A549 (cell line): Measurements from ENCODE around the gene HMGN3. TPM values are rescaled to one million over a fixed set of nuclear protein-coding genes. Genes with fewer than 3 reads are reported as not detected.

Source experiments
- ATAC-seq, 2 experiments: fragments of 200-7000 bp in 1 of 2; fragments of >200 bp in 1 of 2; cut with Nextera tagmentation in 1 of 2; cut with Tn5 transposase in 1 of 2; 3 replicates each; pipeline versions ENCODE4 v1.8.0 to v1.9.1; 2018 to 2020; ENCODE audit warnings: mild to moderate bottlenecking in 1 of 2, moderate library complexity in 1 of 2
- CTCF ChIA-PET: fragments of 300-600 bp; sonication (Branson Sonifier 250); formaldehyde crosslinking; extraction: SDS; loops from one replicate; lab custom pipeline; 2021; ENCODE audit warnings: antibody characterized with exemption, inconsistent platforms; lab: Yijun Ruan, JAX
- POLR2A ChIA-PET: fragments of 350-600 bp; formaldehyde crosslinking; extraction: SDS; loops from one replicate; lab custom pipeline; 2021; ENCODE audit warnings: antibody characterized with exemption, inconsistent platforms; lab: Yijun Ruan, JAX
- DNase-seq, 2 experiments: peaks; one replicate each; pipeline versions ENCODE4 v3.0.0 to v3.0.0-alpha.2; 2011 to 2016; ENCODE audit warnings: low read depth in 1 of 2, low spot score in 1 of 2
- FAIRE-seq: peaks from 2 replicates; lab custom pipeline; 2011; peaks lifted over from hg19 to GRCh38; lab: Jason Lieb, UNC
- H3K27ac ChIP-seq, 2 experiments: fragments of >200 bp; sonication (Bioruptor Twin); formaldehyde crosslinking; 3 replicates each; pipeline ENCODE4 v1.5.1; 2016 to 2017
- H3K4me1 ChIP-seq: fragments of >200 bp; sonication (Bioruptor Twin); formaldehyde crosslinking; 3 replicates; pipeline ENCODE4 v1.6.1; 2016
- H3K4me2 ChIP-seq: fragments of >200 bp; sonication (Bioruptor Twin); formaldehyde crosslinking; 3 replicates; pipeline ENCODE4 v1.6.1; 2016
- H3K4me3 ChIP-seq: fragments of >200 bp; sonication (Bioruptor Twin); formaldehyde crosslinking; 3 replicates; pipeline ENCODE4 v1.5.1; 2016
- H3K9me3 ChIP-seq: fragments of >200 bp; sonication (Bioruptor Twin); formaldehyde crosslinking; 3 replicates; pipeline ENCODE4 v1.6.1; 2016
- CHD2 ChIP-seq: fragments of 150-350 bp; IDR thresholded peaks from 2 replicates; pipeline ENCODE4 v1.6.1; 2014; ENCODE audit warnings: low read length; ENCODE audit not compliant: partially characterized antibody
- CHD4 ChIP-seq: fragments of 200-600 bp; sonication (generic); IDR thresholded peaks from 2 replicates; pipeline ENCODE4 v1.6.1; 2016; ENCODE audit warnings: antibody characterized with exemption, mild to moderate bottlenecking, borderline replicate concordance
- EHF ChIP-seq: fragments of 250-450 bp; sonication (Bioruptor Pico); IDR thresholded peaks from 2 replicates; pipeline ENCODE4 v1.5.0; 2020; ENCODE audit warnings: mild to moderate bottlenecking
- EHMT2 ChIP-seq: fragments of 200-600 bp; sonication (generic); IDR thresholded peaks from 2 replicates; pipeline ENCODE4 v1.6.1; 2016; ENCODE audit warnings: antibody characterized with exemption, low read depth, mild to moderate bottlenecking, moderate library complexity
- FOSB ChIP-seq: fragments of 250-450 bp; sonication (Bioruptor Pico); IDR thresholded peaks from 2 replicates; pipeline ENCODE4 v1.5.0; 2020; ENCODE audit warnings: mild to moderate bottlenecking, moderate library complexity
- FOXS1 ChIP-seq: fragments of 250-450 bp; sonication (Bioruptor Pico); IDR thresholded peaks from 2 replicates; pipeline ENCODE4 v1.5.0; 2020; ENCODE audit warnings: mild to moderate bottlenecking, moderate library complexity
- GATA3 ChIP-seq: IDR thresholded peaks from 2 replicates; pipeline ENCODE4 v1.6.1; 2012; ENCODE audit warnings: borderline replicate concordance
- HEYL ChIP-seq: fragments of 250-450 bp; sonication (Bioruptor Pico); IDR thresholded peaks from 2 replicates; pipeline ENCODE4 v1.8.0; 2021; ENCODE audit warnings: mild to moderate bottlenecking, moderate library complexity
- HMGXB4 ChIP-seq: fragments of 250-450 bp; sonication (Bioruptor Pico); IDR thresholded peaks from 2 replicates; pipeline ENCODE4 v1.5.0; 2021; ENCODE audit warnings: mild to moderate bottlenecking, moderate library complexity, borderline replicate concordance
- HOXB13 ChIP-seq: fragments of 250-450 bp; sonication (Bioruptor Pico); IDR thresholded peaks from 2 replicates; pipeline ENCODE4 v1.5.0; 2020; ENCODE audit warnings: low read depth, mild to moderate bottlenecking, moderate library complexity
- JUN ChIP-seq, 2 experiments: fragments of >200 bp; sonication (Bioruptor Twin); formaldehyde crosslinking; IDR thresholded peaks; 2 replicates in 1 of 2; 3 replicates in 1 of 2; pipeline ENCODE4 v1.6.1; 2016 to 2017
- JUNB ChIP-seq: fragments of >200 bp; sonication (Bioruptor Twin); formaldehyde crosslinking; IDR thresholded peaks from 2 replicates; pipeline ENCODE4 v1.6.1; 2016
- KDM1A ChIP-seq: fragments of 200-600 bp; sonication (generic); IDR thresholded peaks from 2 replicates; pipeline ENCODE4 v1.6.1; 2016; ENCODE audit warnings: low read depth, mild to moderate bottlenecking
- MAFK ChIP-seq: fragments of 450-650 bp; IDR thresholded peaks from 2 replicates; pipeline ENCODE4 v1.6.1; 2014; ENCODE audit not compliant: partially characterized antibody
- MAZ ChIP-seq: fragments of 150-350 bp; IDR thresholded peaks from 2 replicates; pipeline ENCODE4 v1.6.1; 2014; ENCODE audit warnings: antibody characterized with exemption, low read depth, low read length, borderline replicate concordance
- NFE2L2 ChIP-seq: fragments of 150-350 bp; conservative IDR thresholded peaks from 2 replicates; pipeline ENCODE4 v1.6.1; 2014; ENCODE audit warnings: low read length
- NPAS2 ChIP-seq: fragments of 250-450 bp; sonication (Bioruptor Pico); IDR thresholded peaks from 2 replicates; pipeline ENCODE4 v1.8.0; 2022; ENCODE audit warnings: mild to moderate bottlenecking, moderate library complexity, borderline replicate concordance
- NR3C1 ChIP-seq: fragments of >200 bp; sonication (Bioruptor Twin); formaldehyde crosslinking; IDR thresholded peaks from 3 replicates; pipeline ENCODE4 v1.6.1; 2017
- PHF8 ChIP-seq: fragments of 200-600 bp; sonication (generic); IDR thresholded peaks from 2 replicates; pipeline ENCODE4 v1.6.1; 2016; ENCODE audit warnings: low read depth, mild to moderate bottlenecking, antibody characterized with exemption, moderate library complexity, borderline replicate concordance
- POLR2AphosphoS2 ChIP-seq: conservative IDR thresholded peaks from 2 replicates; pipeline ENCODE4 v1.6.1; 2012; ENCODE audit warnings: low read length, improper control_type of control experiment, inconsistent platforms
- RFX5 ChIP-seq: fragments of 450-650 bp; IDR thresholded peaks from 2 replicates; pipeline ENCODE4 v1.7.1; 2014; ENCODE audit warnings: antibody characterized with exemption, mild to moderate bottlenecking, moderate library complexity
- RNF2 ChIP-seq: fragments of 200-600 bp; sonication (generic); IDR thresholded peaks from 2 replicates; pipeline ENCODE4 v1.6.1; 2016; ENCODE audit warnings: low read depth, mild to moderate bottlenecking, antibody characterized with exemption, moderate library complexity, borderline replicate concordance
- SMC3 ChIP-seq: fragments of >200 bp; sonication (Bioruptor Twin); formaldehyde crosslinking; IDR thresholded peaks from 3 replicates; pipeline ENCODE4 v1.6.1; 2018; ENCODE audit warnings: inconsistent platforms
- TFCP2L1 ChIP-seq: fragments of 250-450 bp; sonication (Bioruptor Pico); IDR thresholded peaks from 2 replicates; pipeline ENCODE4 v1.5.0; 2021; ENCODE audit warnings: mild to moderate bottlenecking
- ZC3H11A ChIP-seq: fragments of 450-650 bp; IDR thresholded peaks from 2 replicates; pipeline ENCODE4 v1.6.1; 2014; ENCODE audit warnings: antibody characterized with exemption, mild to moderate bottlenecking
- ZNF302 ChIP-seq: fragments of 250-450 bp; sonication (Bioruptor Pico); IDR thresholded peaks from 2 replicates; pipeline ENCODE4 v1.9.0; 2021; ENCODE audit warnings: inconsistent platforms, mild to moderate bottlenecking, moderate library complexity
- ZSCAN20 ChIP-seq: fragments of 250-450 bp; sonication (Bioruptor Pico); IDR thresholded peaks from 2 replicates; pipeline ENCODE4 v1.8.0; 2022; ENCODE audit warnings: mild to moderate bottlenecking, moderate library complexity
- WGBS: methylation state at CpG from one replicate; pipeline ENCODE4 v1.1.6; 2017; ENCODE audit errors: missing lambda C conversion rate; 5-methylcytosine and 5-hydroxymethylcytosine counted together
- polyA plus RNA-seq, 4 experiments: library from polyadenylated mRNA; depleted of rRNA in 3 of 4; stranded (reverse); fragments of >200 nt; fragmentation: RNase III in 1 of 4; extraction: RNeasy Plus Mini Kit Qiagen cat#74134 plus additional on column Dnase treatment in 1 of 4; gene quantifications; 2 replicates in 3 of 4; 3 replicates in 1 of 4; pipeline ENCODE4 v1.2.3, GENCODE V29; 2011 to 2017
- TF ChIP-seq, protein P1 (sequence below): fragments of 250-450 bp; sonication (Bioruptor Pico); IDR thresholded peaks from 2 replicates; pipeline ENCODE4 v1.5.0; 2020; ENCODE audit warnings: low read depth, mild to moderate bottlenecking, moderate library complexity
- TF ChIP-seq, protein P2 (sequence below): IDR thresholded peaks from 2 replicates; pipeline ENCODE4 v1.6.1; 2012
- TF ChIP-seq, protein P3 (sequence below): fragments of 450-650 bp; IDR thresholded peaks from 2 replicates; pipeline ENCODE4 v1.6.1; 2014; ENCODE audit warnings: antibody characterized with exemption

The HMGN3 gene
- polyA plus RNA-seq, 2 of the 4 experiments (the other 2 are of a cell fraction) = 94.2 to 102 TPM

GRCh38 chr6:79168695-79168980 lies 65.8 kb downstream of the HMGN3 start (continued):
- no peak for TF ChIP-seq NR3C1

GRCh38 chr6:79167931-79168694 lies 66.4 kb downstream of the HMGN3 start:
- FAIRE-seq = no peak
- H3K4me2 ChIP-seq = no peak overlapping the region
- no peaks in the 10 kb centered on the region for H3K9me3 ChIP-seq
- TF ChIP-seq FOXS1 (CRISPR knock-in tag) = no peak
- TF ChIP-seq, protein P1, sequence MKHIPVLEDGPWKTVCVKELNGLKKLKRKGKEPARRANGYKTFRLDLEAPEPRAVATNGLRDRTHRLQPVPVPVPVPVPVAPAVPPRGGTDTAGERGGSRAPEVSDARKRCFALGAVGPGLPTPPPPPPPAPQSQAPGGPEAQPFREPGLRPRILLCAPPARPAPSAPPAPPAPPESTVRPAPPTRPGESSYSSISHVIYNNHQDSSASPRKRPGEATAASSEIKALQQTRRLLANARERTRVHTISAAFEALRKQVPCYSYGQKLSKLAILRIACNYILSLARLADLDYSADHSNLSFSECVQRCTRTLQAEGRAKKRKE = no peak
- no peak for TF ChIP-seq CHD4
- TF ChIP-seq JUN (IDR thresholded peaks at IDR 0.05) = no peak
- no peak for TF ChIP-seq RFX5
- no peak for TF ChIP-seq FOSB
- TF ChIP-seq, protein P2, sequence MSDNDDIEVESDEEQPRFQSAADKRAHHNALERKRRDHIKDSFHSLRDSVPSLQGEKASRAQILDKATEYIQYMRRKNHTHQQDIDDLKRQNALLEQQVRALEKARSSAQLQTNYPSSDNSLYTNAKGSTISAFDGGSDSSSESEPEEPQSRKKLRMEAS = no peak
- no peak for TF ChIP-seq EHF (CRISPR knock-in tag)
- TF ChIP-seq NPAS2 (CRISPR knock-in tag) = no peak
- no peak for TF ChIP-seq KDM1A
- TF ChIP-seq NFE2L2 = no peak
- TF ChIP-seq HEYL = no peak
- no peak for TF ChIP-seq ZNF302 (CRISPR knock-in tag)
- no peak for TF ChIP-seq NR3C1
- no peak for ATAC-seq
- ChIA-PET POLR2A (no interaction called here), CTCF (no interaction called here)
- whole genome bisulfite sequencing = 57% methylated on average over 9 of the region's 9 CpGs
- no peak overlapping the region for H3K4me3 ChIP-seq
- no peak for DNase-seq
- no peaks in the 10 kb centered on the region for H3K4me1 ChIP-seq
- no peak overlapping the region for H3K27ac ChIP-seq

GRCh38 chr6:79159846-79160245 lies 74.6 kb downstream of the HMGN3 start:
- H3K9me3 ChIP-seq = no peaks in the 10 kb centered on the region

More at GRCh38 chr6:79159846-79160245, 74.6 kb downstream of the HMGN3 start:
- WGBS = 65% methylated on average over 1 of the region's 1 CpG
- Histone ChIP-seq H3K4me1 (peaks cover 18% of the 10 kb centered on the region), H3K4me3 (no peak overlapping the region), H3K27ac (no peak overlapping the region), H3K4me2 (no peak overlapping the region)
- no peak for FAIRE-seq
- no peak for DNase-seq
- POLR2A ChIA-PET = no interaction called here
- ATAC-seq = no peak
- no peak for TF ChIP-seq TFCP2L1 (CRISPR knock-in tag)
- no peak for TF ChIP-seq JUNB
- TF ChIP-seq MAZ = no peak
- no peak for TF ChIP-seq ZSCAN20
- no peak for TF ChIP-seq PHF8
- no peak for TF ChIP-seq MAFK
- TF ChIP-seq, protein P1 = no peak
- TF ChIP-seq CHD2 = no peak
- TF ChIP-seq RNF2 = no peak
- no peak for TF ChIP-seq KDM1A
- no peak for TF ChIP-seq HOXB13 (CRISPR knock-in tag)
- TF ChIP-seq GATA3 = no peak
- TF ChIP-seq NFE2L2 = no peak
- no peak for TF ChIP-seq ZC3H11A
- TF ChIP-seq POLR2AphosphoS2 = no peak
- TF ChIP-seq, protein P3, sequence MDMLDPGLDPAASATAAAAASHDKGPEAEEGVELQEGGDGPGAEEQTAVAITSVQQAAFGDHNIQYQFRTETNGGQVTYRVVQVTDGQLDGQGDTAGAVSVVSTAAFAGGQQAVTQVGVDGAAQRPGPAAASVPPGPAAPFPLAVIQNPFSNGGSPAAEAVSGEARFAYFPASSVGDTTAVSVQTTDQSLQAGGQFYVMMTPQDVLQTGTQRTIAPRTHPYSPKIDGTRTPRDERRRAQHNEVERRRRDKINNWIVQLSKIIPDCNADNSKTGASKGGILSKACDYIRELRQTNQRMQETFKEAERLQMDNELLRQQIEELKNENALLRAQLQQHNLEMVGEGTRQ = no peak
- TF ChIP-seq SMC3 = no peak
- TF ChIP-seq HMGXB4 (CRISPR knock-in tag) = no peak
- no peak for TF ChIP-seq EHMT2
- TF ChIP-seq RFX5 = no peak
- CTCF ChIA-PET = no interaction called here
